Activated T-helper 17 cell treated with anti-CD3 and anti-CD28 coated beads, Interleukin-2, amount 50 U/mL, for 72 hours (primary cell): ENCODE data around the gene SPTBN4. TPM values are rescaled to one million over a fixed set of nuclear protein-coding genes. Genes with fewer than 3 reads are reported as not detected.
"Not testable (repeated sequence)": the region's sequence is repeated elsewhere in the genome, so short reads cannot be mapped to it uniquely, and the experiment has no call there.

ENCODE experiments used
- ATAC-seq: fragments of 150-1000 bp; cut with Tn5 transposase; replicated peaks from 2 replicates; pipeline ENCODE4 v1.10.0; 2021; ENCODE audit warnings: mild to moderate bottlenecking, moderate library complexity
- H3K27ac Mint-ChIP-seq: one replicate; pipeline ENCODE4 v1.8.0; 2022; ENCODE audit warnings: mixed read lengths
- H3K27me3 Mint-ChIP-seq: one replicate; pipeline ENCODE4 v1.8.0; 2022; ENCODE audit warnings: mixed read lengths
- H3K36me3 Mint-ChIP-seq: one replicate; pipeline ENCODE4 v1.8.0; 2022; ENCODE audit warnings: low read depth, mild to moderate bottlenecking, mixed read lengths
- H3K4me1 Mint-ChIP-seq: one replicate; pipeline ENCODE4 v1.8.0; 2022; ENCODE audit warnings: mixed read lengths
- H3K4me3 Mint-ChIP-seq: one replicate; pipeline ENCODE4 v1.8.0; 2022; ENCODE audit warnings: mild to moderate bottlenecking, mixed read lengths
- H3K9me3 Mint-ChIP-seq: one replicate; pipeline ENCODE4 v1.8.0; 2022; ENCODE audit warnings: mixed read lengths
- total RNA-seq, 2 donors: library from RNA; stranded (reverse); gene quantifications; one replicate each; pipeline ENCODE4 v1.2.3, GENCODE V29; 2022

The SPTBN4 gene
- total RNA-seq, 2 donors from 2014 or later: 1.4 to 16.4 TPM

DNA sequence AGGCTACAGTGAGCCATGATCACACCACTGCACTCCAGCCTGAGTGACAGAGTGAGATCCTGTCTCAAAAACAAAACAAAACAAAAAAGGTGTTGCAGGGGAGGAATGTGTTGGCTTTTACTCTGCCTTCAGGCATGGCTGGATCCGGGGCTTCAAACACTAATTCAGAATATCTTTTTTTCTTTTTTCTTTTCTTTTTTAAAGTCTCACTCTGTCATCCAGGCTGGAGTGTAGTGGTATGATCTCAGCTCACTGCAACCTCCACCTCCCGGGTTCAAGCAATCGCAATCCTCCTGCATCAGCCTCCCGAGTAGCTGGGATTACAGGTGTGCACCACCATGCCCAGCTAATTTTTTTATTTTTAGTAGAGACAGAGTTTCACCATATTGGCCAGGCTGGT is 124.9 kb downstream of the SPTBN4 start:
- peaks cover 11% of the 10 kb centered on the region for H3K4me1 Mint-ChIP-seq
- not testable (repeated sequence) for H3K27me3 Mint-ChIP-seq, ATAC-seq, H3K9me3 Mint-ChIP-seq, H3K4me3 Mint-ChIP-seq
- peaks cover 21% of the 10 kb centered on the region for H3K36me3 Mint-ChIP-seq
- H3K27ac Mint-ChIP-seq: peak overlapping the region; percentile 5

DNA sequence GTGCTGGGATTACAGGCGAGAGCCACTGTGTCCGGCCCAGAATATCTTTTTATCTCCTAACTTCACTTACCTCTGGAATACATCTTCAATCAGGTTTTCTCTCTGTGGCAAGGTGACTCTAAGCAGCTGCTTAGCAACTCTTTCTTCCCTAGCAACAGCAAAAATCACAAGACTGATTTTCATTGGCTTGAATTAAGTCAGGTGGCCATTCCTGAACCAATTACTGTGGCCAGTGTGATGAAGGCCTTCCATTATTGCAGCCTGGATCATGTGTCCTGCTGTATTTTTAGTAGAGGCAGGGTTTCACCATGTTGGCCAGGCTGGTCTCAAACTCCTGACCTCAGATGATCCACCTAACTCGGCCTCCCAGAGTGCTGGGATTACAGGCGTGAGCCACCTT is 125.4 kb downstream of the SPTBN4 start:
- Mint-ChIP-seq H3K4me3 (no peak overlapping the region), H3K27ac (peak overlapping the region; percentile 5), H3K9me3 (no peaks in the 10 kb centered on the region)

DNA sequence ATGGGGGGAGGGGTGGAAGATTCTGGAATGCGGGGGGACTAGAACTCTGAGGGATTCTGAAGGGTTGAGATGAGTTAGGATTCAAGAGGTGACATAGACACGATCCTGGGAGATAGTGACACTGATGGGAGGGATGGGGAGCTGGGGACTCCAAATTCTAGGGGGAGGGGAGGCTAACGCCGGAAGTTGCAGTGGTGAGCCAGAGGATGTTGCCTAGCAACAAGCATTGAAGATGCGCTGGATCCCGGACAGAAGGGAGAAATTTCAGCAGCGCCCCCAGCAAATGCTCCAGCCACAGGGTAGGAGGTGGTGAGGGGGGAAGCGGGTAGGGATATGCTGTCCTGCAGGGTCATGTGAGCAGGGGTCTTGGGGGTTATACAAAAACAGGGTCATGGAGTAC is 127.5 kb downstream of the SPTBN4 start:
- peaks cover 20% of the 10 kb centered on the region for H3K4me1 Mint-ChIP-seq
- H3K27me3 Mint-ChIP-seq: peaks cover 10% of the 10 kb centered on the region
- H3K27ac Mint-ChIP-seq: peak overlapping the region; percentile 48
- no peaks in the 10 kb centered on the region for H3K36me3 Mint-ChIP-seq
- H3K4me3 Mint-ChIP-seq: no peak overlapping the region
- no peak for ATAC-seq
- no peaks in the 10 kb centered on the region for H3K9me3 Mint-ChIP-seq

More for the DNA sequence above, 125.4 kb downstream of the SPTBN4 start:
- peaks cover 16% of the 10 kb centered on the region for H3K36me3 Mint-ChIP-seq
- peaks cover 11% of the 10 kb centered on the region for H3K4me1 Mint-ChIP-seq
- ATAC-seq: peak; percentile 81
- H3K27me3 Mint-ChIP-seq: no peaks in the 10 kb centered on the region

DNA sequence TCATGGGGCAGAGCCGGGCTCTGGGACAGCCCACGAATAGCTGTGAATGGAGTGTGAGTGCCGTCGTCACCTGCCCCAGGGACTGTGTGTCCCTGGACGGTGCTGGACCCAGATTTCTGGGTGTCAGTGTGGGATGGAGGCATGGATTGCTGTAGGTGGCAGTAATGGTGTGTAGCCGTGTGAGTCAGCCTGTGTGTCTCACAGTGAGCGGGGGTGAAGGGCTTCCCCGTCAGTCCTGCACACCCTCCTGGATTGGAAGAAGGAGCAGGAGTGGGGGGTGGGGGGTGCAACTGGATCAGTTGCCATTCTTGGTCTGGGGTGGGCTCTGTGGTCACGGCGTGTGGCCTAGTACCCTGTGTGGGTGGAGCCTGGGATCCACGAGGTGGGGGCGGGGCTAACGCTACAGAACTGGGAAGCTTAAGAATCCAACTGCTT is 127.9 kb downstream of the SPTBN4 start:
- Mint-ChIP-seq H3K36me3 (no peaks in the 10 kb centered on the region), H3K4me3 (no peak overlapping the region), H3K4me1 (peaks cover 24% of the 10 kb centered on the region), H3K27ac (peak overlapping the region; percentile 48), H3K27me3 (peaks cover 13% of the 10 kb centered on the region), H3K9me3 (no peaks in the 10 kb centered on the region)
- peak; percentile 53 for ATAC-seq

DNA sequence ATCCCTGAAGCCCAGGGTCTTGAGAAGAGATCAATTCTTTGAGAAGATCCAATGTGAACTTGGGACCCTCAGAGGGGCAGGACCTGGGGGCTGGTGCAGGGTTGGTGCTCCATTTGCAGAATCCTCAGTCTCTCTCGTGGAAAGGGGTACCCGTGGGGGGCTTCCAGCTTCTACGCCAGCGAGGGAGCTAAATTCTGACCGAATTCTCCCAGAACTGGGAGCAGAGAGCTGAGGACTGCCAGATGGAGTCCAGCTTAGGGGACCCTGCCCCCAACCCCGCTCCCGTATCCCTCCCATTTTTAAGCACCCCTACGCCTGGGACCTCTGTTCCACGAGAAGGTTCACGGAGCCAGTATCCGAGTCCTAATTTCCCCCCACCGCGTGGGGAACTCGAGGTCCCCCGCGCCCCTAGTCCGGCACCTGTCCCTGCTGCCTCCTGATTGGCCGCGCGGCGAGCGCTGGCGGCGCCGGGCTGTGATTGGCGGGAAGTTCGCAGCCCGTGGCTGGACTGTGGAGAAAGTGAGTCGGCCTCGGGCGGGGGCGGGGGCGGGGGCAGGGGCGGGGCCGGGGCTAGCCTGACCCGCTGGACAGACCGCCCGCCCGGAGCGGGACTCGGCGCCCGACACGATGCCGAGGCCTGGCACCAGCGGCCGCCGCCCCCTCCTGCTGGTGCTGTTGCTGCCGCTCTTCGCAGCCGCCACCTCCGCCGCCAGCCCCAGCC is 130.0 kb downstream of the SPTBN4 start:
- Mint-ChIP-seq H3K9me3 (no peaks in the 10 kb centered on the region), H3K4me3 (peak overlapping the region; percentile 62), H3K36me3 (no peaks in the 10 kb centered on the region), H3K27me3 (peaks cover 22% of the 10 kb centered on the region), H3K27ac (no peak overlapping the region), H3K4me1 (peaks cover 34% of the 10 kb centered on the region)
- ATAC-seq: peak; percentile 17

DNA sequence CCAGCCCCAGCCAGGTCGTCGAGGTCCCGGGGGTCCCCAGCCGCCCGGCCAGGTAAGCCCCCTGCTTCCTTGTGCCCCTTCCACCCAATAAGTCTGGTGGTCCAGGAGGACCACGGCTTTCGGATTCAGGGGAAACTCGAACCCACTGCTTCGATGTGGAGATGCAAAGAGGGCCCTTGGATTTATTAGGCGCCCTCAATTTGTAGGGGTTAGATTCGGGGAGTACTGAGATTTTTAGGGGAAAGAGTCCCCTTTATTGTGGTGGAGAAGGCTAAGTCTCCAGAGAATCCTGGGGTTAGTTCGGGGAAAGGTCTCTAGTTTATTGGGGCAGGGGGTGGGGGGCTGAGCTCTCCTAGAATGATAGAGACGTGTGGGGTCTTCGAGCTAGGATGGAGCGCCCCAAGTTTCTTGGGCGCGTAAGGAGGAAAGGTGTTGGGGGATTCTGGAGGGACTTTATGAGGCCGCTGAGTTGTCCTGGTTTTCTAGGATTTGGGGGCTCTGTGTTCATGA is 130.6 kb downstream of the SPTBN4 start:
- no peaks in the 10 kb centered on the region for H3K9me3 Mint-ChIP-seq
- no peak overlapping the region for H3K27ac Mint-ChIP-seq
- peak overlapping the region; percentile 62 for H3K4me3 Mint-ChIP-seq
- H3K4me1 Mint-ChIP-seq: peaks cover 38% of the 10 kb centered on the region
- H3K27me3 Mint-ChIP-seq: peaks cover 22% of the 10 kb centered on the region
- no peaks in the 10 kb centered on the region for H3K36me3 Mint-ChIP-seq
- ATAC-seq: no peak

DNA sequence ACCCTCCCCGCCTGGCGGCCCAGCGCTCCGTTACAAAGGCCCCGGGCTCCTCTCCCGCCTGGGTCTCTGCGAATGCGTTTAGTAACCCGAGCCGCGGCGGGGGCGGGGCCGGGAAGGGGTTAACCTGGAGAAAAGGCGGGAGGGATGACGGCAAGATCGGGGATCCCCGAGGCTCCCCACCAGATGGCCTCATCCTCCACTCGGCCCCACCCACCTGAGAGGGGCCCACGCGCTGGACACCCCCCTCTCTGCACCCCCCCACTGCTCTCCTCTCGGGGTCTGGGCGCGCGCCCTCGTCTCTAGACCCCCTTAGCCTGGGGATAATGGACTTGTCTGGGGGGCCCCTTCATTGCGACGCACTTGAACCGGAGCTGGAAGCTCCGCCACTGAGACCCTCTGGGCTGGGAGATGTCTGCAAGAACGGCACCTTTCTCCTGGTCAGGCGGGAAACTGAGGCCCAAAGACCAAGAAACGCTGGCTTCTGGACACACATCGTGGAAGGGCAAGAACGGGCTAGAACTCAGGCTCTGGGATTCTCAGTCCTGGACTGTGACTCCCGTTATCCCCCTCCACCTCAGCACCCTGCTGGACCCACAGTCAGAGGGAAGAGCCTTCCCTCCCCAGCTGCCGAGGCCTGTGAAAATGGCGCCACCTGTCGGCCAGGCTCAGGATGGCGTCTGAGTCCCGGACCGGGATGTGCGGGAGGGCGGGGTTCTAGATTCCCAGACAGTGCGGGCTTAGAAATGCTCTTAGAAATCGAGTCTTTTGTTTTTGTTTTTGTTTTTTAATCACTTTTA is 131.5 kb downstream of the SPTBN4 start:
- H3K9me3 Mint-ChIP-seq: no peaks in the 10 kb centered on the region
- peak overlapping the region; percentile 74 for H3K4me3 Mint-ChIP-seq
- peak; percentile 71 for ATAC-seq
- peaks cover 22% of the 10 kb centered on the region for H3K27me3 Mint-ChIP-seq
- H3K36me3 Mint-ChIP-seq: no peaks in the 10 kb centered on the region
- H3K27ac Mint-ChIP-seq: no peak overlapping the region
- peaks cover 46% of the 10 kb centered on the region for H3K4me1 Mint-ChIP-seq

DNA sequence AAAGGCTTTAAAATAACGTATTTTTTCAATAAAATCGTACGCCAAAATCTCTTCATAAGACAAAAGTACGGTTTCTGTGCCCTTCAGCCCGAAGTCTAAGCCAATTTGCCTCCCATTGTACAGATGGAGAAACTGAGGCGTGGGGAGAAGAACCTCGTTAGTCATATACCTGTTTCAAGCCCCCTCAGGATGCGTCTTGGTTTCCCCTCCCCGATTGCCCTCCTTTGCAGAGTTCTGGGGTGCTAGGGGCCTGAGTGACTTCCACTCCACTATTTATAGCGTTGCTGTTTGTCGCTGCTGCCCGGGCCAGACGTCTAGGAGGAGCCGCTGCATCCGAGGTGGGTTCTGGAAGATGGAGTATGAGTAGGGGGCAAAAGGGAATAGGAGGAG is 132.1 kb downstream of the SPTBN4 start:
- Mint-ChIP-seq H3K4me1 (peaks cover 48% of the 10 kb centered on the region), H3K27ac (no peak overlapping the region), H3K4me3 (peak overlapping the region; percentile 74), H3K27me3 (peaks cover 22% of the 10 kb centered on the region), H3K36me3 (no peaks in the 10 kb centered on the region), H3K9me3 (no peaks in the 10 kb centered on the region)
- ATAC-seq: no peak

DNA sequence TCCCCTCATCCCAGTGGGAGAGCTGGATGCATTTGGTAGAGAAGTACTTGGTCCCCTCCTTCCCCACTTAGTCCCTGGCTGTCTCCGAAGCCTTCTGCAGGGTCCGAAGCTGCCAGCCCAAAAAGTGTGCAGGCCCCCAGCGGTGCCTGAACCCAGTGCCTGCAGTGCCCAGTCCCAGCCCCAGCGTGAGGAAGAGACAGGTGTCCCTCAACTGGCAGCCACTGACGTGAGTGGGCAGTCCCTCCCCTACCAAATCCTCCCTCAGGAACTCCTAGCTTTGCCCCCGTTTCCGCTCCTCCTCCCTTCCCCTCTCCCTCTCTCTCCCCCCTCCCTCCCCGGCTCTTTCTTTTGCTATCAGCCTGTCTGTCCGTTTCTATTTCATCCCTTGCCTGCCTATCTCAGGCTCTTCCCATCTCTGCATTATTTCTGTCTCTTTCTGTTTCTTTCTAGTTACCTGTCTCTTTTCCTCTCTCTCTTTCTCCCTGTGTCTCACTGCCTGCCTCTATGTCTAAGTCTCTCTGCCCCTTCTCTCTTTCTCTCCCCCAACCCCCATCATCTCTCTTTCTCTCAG is 132.6 kb downstream of the SPTBN4 start:
- Mint-ChIP-seq H3K4me3 (peak overlapping the region; percentile 74), H3K27me3 (peaks cover 22% of the 10 kb centered on the region), H3K27ac (no peak overlapping the region), H3K9me3 (no peaks in the 10 kb centered on the region), H3K4me1 (peaks cover 48% of the 10 kb centered on the region), H3K36me3 (no peaks in the 10 kb centered on the region)
- ATAC-seq: no peak

DNA sequence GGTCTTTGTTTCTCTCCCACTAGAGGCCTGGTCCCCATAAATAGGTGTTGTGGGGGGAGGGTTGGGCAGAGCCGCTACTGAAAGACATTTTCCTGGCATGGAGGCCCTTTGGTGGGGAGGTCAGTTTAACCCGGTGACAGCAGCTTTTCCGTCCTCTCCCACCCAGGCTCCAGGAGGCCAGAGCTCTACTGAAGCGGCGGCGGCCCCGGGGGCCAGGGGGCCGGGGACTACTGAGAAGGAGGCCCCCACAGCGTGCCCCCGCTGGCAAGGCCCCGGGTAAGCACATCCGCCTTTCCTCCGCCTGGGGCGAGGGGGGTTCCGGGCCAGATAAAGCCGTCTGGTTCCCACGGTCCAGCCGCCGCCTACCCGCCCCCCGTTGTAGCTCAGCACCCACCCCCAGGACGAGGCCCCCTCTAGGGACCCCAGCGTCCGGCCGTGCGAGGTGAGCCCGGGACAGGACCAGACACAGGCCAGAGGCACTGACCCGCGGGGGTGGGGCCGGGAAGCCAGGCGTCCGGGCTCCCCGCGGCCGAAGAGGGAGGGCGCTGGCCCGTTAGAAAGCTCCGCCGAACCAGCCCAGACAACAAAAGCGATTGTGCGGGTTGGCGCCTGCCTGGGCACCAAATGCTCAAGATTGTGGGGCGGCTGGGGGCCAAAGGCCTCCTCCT is 133.2 kb downstream of the SPTBN4 start:
- H3K36me3 Mint-ChIP-seq: no peaks in the 10 kb centered on the region
- H3K27ac Mint-ChIP-seq: no peak overlapping the region
- peaks cover 22% of the 10 kb centered on the region for H3K27me3 Mint-ChIP-seq
- peak overlapping the region; percentile 74 for H3K4me3 Mint-ChIP-seq
- no peaks in the 10 kb centered on the region for H3K9me3 Mint-ChIP-seq
- ATAC-seq: no peak
- H3K4me1 Mint-ChIP-seq: peaks cover 42% of the 10 kb centered on the region

DNA sequence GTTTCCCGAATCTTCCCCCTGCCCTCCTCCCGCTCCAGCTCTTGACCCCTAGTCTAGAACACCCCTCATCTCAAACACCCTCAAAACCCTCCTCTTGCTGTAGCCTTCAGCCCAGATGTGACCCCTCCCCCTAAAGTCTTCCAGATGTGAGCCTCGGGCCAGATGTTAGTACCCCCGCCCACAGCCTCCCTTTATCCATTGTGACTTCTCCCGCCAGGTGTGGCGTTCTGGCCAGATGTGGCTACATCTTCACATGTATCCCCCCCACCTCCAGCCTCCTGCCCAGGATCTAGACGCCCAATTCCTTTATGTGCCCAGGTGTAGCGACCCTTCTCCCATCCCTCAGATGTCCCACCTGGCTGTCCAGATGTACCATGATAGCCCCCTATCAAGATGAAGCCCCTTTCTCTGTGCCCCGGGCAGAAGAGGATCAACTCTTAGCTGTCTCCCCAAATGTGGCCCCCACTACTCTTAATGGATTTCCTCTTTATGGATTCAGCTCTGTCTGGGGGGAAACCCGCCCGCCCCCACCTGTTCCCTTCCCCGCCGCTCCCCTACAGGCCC is 133.9 kb downstream of the SPTBN4 start:
- no peaks in the 10 kb centered on the region for H3K9me3 Mint-ChIP-seq
- no peak for ATAC-seq
- H3K36me3 Mint-ChIP-seq: no peaks in the 10 kb centered on the region
- no peak overlapping the region for H3K27ac Mint-ChIP-seq
- peaks cover 22% of the 10 kb centered on the region for H3K27me3 Mint-ChIP-seq
- H3K4me1 Mint-ChIP-seq: peaks cover 42% of the 10 kb centered on the region
- H3K4me3 Mint-ChIP-seq: peak overlapping the region; percentile 74

DNA sequence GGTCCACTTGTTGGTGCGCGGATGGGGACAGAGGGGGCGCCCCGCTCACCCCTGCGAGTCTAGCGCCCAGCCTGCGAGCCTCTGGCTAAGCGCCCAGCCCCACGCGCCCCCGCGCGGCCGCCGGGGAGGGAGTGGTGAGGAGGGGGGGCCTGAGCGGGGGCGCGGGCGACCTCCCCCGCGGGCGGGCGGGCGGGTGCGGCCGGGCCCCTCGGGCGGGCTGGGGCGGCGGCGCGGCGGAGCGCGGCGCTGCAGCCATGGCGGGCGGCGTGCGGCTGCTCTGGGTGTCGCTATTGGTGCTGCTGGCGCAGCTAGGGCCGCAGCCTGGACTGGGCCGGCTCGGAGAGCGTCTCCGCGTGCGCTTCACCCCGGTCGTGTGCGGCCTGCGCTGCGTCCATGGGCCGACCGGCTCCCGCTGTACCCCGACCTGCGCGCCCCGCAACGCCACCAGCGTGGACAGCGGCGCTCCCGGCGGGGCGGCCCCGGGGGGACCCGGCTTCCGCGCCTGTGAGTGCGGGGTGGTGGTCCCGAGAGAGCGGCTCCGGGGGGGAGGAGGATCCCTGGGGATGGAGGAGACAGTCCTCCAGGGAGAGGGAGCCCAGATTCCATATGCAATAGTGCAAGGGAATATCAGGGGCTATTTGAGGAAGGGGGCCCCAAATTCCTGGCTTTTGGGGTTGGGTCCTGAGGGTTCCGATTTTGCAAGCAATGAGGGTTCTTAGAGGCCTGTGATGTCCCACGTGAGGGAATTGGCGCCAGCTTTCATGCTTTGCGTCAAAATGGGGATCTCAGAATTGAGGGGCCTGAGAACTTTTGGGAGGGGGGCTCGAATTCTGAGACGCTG is 134.6 kb downstream of the SPTBN4 start, which contains the start of gene LTBP4:
Gene LTBP4 (plus strand): TSS at position 236 of the 841 bp plus-strand sequence. CDS start 19 bp downstream, at position 255.
- peaks cover 46% of the 10 kb centered on the region for H3K4me1 Mint-ChIP-seq
- ATAC-seq: no peak
- no peak within 1 kb of the TSS for H3K27ac Mint-ChIP-seq
- peak within 1 kb of the TSS; percentile 97 for H3K4me3 Mint-ChIP-seq
- no peaks in the 10 kb centered on the region for H3K36me3 Mint-ChIP-seq
- no peaks in the 10 kb centered on the region for H3K9me3 Mint-ChIP-seq
- peaks cover 22% of the 10 kb centered on the region for H3K27me3 Mint-ChIP-seq

DNA sequence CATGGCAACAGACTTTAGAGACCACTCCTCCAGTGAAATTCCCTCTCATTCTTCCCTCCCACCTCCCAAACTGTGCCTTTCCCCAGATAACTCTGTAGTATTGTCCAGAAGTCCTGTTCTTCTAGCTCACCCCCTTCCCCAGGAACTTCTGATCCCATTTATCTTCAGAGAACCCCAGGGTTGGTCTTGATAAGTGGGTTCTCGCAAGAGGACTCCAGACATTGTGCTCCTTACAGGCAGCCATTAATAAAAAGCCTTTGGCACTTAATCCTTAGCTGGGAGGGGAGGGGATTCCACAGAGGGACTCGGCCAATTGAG is 136.2 kb downstream of the SPTBN4 start:
- H3K9me3 Mint-ChIP-seq: no peaks in the 10 kb centered on the region
- peaks cover 45% of the 10 kb centered on the region for H3K4me1 Mint-ChIP-seq
- H3K27me3 Mint-ChIP-seq: peaks cover 16% of the 10 kb centered on the region
- H3K36me3 Mint-ChIP-seq: no peaks in the 10 kb centered on the region
- no peak for ATAC-seq
- no peak overlapping the region for H3K27ac Mint-ChIP-seq
- peak overlapping the region; percentile 97 for H3K4me3 Mint-ChIP-seq
